GM10266 (cell line): ENCODE data around the gene TBC1D10A.

Experiments
- DNase-seq: peaks from one replicate; pipeline ENCODE4 v3.0.0; 2012; ENCODE audit errors: extremely low spot score
- CTCF ChIP-seq: IDR thresholded peaks from 2 replicates; pipeline ENCODE4 v1.5.1; 2012; ENCODE audit warnings: mild to moderate bottlenecking, low read depth; ENCODE audit not compliant: control insufficient read depth, insufficient read depth; ENCODE audit errors: missing control alignments

TBC1D10A gene

GRCh38 chr22:30262112-30262511 is 64.6 kb downstream of the TBC1D10A start:
- no peak for TF ChIP-seq CTCF
- DNase-seq: no peak

- no peak for DNase-seq
- TF ChIP-seq CTCF: no peak
These were observed 65.6 kb downstream of the TBC1D10A start for GRCh38 chr22:30261134-30261533.

- DNase-seq: no peak
- TF ChIP-seq CTCF: no peak
These were observed 66.1 kb downstream of the TBC1D10A start for GRCh38 chr22:30260682-30261081.

- no peak for DNase-seq
- no peak for TF ChIP-seq CTCF
These were observed 66.5 kb downstream of the TBC1D10A start for GRCh38 chr22:30260276-30260675.

GRCh38 chr22:30254314-30254713 is 72.4 kb downstream of the TBC1D10A start:
- no peak for DNase-seq
- TF ChIP-seq CTCF: no peak

GRCh38 chr22:30253205-30253852 is 73.4 kb downstream of the TBC1D10A start:
- DNase-seq: no peak
- TF ChIP-seq CTCF: no peak

- DNase-seq: no peak
- TF ChIP-seq CTCF: no peak
These were observed 74.1 kb downstream of the TBC1D10A start for GRCh38 chr22:30252411-30253204.
